HK-2 (cell line): ENCODE measurements around the gene SPOCK3.
A peak's percentile ranks its signal among the peaks of the same experiment; 100 is the strongest.
"Not testable (repeated sequence)": the region's sequence is repeated elsewhere in the genome, so short reads cannot be mapped to it uniquely, and the experiment has no call there.

Source experiments
- DNase-seq: peaks from one replicate; pipeline ENCODE4 v3.0.0-alpha.2; 2018; ENCODE audit not compliant: unreplicated experiment

SPOCK3 gene

DNA sequence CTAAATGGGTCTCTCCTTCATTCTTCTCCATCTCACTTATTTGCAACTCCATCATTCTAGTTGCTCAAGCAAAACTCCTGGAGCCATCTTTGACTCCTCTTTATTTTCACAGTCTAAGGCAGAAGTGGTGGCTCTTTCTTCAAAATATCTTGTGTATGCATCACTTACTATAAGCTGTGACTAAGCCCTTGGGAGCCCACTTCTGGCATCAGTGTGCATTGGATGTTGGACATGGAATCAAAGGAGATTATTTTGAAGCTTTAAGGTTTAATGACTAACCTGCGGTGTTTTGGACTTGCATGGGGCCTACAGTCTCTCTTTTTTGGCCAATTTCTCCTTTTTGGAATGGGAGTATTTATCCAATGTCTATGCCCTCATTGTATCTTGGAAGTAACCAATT lies 276.8 kb downstream of the SPOCK3 start:
- no peak for DNase-seq

DNA sequence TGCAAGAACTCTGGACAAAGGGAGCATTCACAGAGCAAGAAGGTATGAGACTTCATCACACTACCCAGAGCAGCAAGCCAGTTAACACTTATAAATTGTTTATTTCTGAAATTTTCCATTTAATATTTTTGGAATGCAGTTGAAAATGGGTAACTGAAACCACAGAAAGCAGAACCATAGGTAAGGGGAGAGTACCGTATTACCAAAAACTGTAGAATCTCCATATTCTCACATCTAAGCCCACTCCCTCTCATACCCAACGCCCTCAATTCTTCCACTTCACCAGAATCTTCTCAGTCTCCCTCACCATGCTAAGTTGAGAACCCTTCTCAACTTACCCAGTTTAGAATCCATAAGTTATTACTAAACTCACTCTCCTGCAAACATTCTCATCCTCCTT lies 277.8 kb downstream of the SPOCK3 start:
- DNase-seq, result no peak

DNA sequence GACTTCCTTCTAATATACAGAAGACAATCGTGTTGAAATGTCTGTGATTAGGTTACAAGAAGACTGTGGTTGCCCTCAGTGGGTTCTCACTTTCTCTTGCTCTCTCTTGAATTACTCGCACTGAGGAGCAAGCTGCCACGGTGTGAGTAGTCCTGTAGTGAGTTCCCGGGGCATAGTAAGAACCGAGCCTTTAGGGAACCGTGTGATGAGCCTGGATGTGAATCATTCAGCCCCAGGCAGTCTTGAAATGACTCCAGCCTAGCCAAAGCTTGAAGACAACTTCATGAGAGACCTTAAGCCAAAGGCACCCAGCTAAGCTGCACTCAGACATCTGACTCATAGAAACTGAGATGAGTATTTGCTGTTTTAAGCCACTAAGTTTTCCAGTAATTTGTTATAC lies 292.7 kb downstream of the SPOCK3 start:
- DNase-seq, result peak; percentile 3

GRCh38 chr4:166930464-166930863 lies 303.8 kb downstream of the SPOCK3 start:
- DNase-seq, result no peak

- no peak for DNase-seq
Measured at GRCh38 chr4:166924424-166924823, 309.9 kb downstream of the SPOCK3 start.

- no peak for DNase-seq
Measured at GRCh38 chr4:166913926-166914325, 320.4 kb downstream of the SPOCK3 start.

DNA sequence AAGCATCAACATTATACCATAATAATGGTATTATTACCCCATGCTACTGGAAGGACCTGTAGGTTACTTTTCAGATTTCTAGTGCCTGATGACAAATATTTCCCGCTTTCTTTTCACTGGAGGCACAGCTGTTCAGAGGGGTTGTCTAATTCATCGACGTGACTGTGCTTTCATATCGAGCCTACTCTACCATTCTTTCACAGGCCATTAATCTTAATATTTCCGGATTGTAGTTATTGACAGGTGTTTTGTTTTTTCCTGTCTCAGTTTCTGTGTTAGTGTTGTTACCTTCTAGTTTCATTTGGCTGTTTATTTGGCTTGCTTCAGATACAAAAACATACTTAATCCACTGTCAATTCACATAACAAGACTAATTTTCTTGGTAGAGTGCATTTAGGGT lies 330.9 kb downstream of the SPOCK3 start:
- DNase-seq, result no peak

- DNase-seq, result no peak
Measured at GRCh38 chr4:166902941-166903340, 331.4 kb downstream of the SPOCK3 start.

DNA sequence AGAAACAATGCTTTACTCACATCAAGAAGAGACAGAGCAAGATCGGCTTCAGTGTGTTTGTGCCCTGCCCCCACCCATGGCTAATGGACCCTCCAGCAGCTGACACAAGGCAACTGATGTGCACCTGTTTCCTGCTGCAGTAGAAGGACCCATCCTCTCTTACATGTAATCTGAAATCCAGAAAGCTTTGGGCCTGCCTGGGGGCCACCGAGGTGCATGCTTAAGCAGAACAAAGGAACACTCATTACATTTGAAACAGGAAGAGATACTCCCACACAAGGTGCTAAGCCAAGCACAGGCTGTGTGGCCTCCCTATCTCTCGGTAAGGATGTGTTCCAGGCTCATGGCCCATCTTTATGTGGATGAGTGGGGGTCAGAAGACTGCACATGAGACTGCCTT lies 338.0 kb downstream of the SPOCK3 start:
- DNase-seq, result no peak

DNA sequence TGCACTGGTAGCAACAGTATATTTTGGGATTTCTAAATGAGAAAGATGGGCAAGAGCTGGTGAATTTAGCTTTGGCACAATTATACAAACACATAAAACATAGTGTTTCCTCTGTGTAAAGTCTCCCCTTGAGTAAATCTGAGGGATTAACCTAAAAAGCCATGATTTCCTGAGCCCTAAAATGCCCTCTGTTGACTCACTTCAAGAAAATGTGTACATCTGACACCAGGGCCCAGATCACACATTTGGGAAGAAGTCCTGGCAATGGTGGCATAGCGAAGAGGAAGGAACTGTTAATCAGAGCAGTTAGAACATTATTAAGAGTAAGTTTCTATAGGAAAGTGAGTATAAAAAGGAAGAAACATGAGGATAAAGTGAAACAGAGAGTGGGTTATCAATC lies 338.5 kb downstream of the SPOCK3 start:
- no peak for DNase-seq

GRCh38 chr4:166887457-166887856 lies 346.8 kb downstream of the SPOCK3 start:
- no peak for DNase-seq

DNA sequence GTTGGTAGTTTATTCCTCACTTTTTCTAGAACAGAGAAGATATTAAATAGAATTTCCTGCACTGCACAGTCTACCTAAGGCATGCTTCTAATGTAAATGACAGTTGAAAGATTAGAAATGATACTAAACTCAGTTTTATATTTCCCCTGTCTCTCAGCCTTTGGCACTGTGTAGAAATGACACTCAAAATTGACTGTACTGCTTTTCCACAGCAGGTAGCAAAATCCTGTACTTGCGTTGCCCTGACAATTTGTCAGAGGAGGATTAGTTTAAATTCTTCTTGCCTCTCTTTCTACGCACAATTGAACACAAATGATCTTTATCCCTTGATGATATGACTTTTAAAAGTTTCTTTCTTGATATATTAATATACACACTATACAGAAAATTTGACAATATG lies 347.6 kb downstream of the SPOCK3 start:
- no peak for DNase-seq

DNA sequence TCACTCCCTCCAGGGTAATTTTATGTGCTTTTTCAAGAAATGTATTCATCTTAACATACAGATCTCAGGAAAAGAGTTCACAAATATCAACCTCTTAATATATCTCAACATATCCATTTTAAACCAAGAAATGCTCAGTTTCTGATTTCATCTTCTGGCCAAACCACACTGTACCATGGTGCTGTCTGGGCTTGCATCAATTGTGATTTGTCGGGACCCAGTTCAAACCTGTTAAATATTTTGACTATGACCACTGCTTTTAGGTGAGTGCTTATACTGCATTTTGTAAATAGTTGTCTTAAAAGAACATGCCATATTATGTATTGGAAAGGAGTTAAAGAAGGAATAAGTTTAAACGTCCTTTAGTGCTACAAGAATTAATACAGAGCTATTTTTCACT lies 352.1 kb downstream of the SPOCK3 start:
- DNase-seq, result no peak

GRCh38 chr4:166875821-166876220 lies 358.5 kb downstream of the SPOCK3 start:
- no peak for DNase-seq

GRCh38 chr4:166862032-166862431 lies 372.3 kb downstream of the SPOCK3 start:
- no peak for DNase-seq

GRCh38 chr4:166850398-166850797 lies 383.9 kb downstream of the SPOCK3 start:
- not testable (repeated sequence) for DNase-seq

DNA sequence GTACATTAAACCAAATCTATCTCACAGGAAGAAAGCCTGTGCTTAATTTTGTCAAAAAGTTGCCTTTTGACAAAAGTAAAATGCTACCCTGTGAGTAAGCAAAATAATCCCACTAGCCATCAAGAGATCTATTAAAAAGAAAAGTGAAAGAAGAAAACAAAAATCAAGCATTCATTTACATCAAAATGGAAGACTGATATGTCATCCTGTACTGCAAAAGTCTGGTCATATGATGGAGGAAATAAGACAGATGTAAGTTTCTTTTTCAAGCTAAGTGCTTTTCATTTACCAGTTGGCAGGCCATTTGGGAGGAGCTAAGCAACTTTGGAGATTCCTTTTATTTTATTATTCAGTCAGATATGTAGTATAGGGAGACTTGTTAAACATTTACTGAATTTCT lies 387.4 kb downstream of the SPOCK3 start:
- no peak for DNase-seq

DNA sequence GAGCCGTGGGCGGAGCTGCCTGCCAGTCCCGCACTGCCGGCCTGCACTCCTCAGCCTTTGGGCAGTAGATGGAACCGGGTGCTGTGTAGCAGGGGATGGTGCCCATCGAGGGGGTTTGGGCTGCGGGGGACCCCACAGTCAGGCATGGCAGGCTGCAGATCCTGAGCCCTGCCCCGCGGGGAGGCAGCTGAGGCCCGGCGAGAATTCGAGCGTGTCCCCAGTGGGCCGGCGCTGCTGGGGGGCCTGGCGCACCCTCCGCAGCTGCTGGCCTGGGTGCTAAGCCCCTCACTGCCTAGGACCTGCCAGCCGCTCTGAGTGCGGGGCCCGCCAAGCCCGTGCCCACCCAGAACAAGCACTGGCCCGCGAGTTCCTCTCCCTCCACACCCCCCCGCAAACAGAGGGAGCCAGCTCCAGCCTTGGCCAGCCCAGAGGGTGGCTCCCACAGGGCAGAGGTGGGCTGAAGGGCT lies 391.5 kb downstream of the SPOCK3 start:
- no peak for DNase-seq

- no peak for DNase-seq
Measured at GRCh38 chr4:166839615-166840251, 394.6 kb downstream of the SPOCK3 start.

- no peak for DNase-seq
Measured at GRCh38 chr4:166838975-166839614, 395.2 kb downstream of the SPOCK3 start.

- DNase-seq, result no peak
Measured at GRCh38 chr4:166836865-166837264, 397.4 kb downstream of the SPOCK3 start.

GRCh38 chr4:166827629-166828028 lies 406.7 kb downstream of the SPOCK3 start:
- no peak for DNase-seq

- DNase-seq, result no peak
Measured at GRCh38 chr4:166827167-166827566, 407.1 kb downstream of the SPOCK3 start.

GRCh38 chr4:166823848-166824247 lies 410.4 kb downstream of the SPOCK3 start:
- DNase-seq, result no peak
